Occipital lobe (tissue), 3 donors: Measurements from ENCODE around the gene VTI1A. TPM values are rescaled to one million over a fixed set of nuclear protein-coding genes. Genes with fewer than 3 reads are reported as not detected.
"Not testable (repeated sequence)": the region's sequence is repeated elsewhere in the genome, so short reads cannot be mapped to it uniquely, and the experiment has no call there.

Experiments used
- DNase-seq: peaks from one replicate; lab custom pipeline; 2025; lab: John Stamatoyannopoulos, UW
- small RNA-seq: library from RNA; depleted of rRNA; stranded (forward); fragments of <200 nt; gene quantifications from one replicate; pipeline ENCODE3, GENCODE V24; 2014
- total RNA-seq: library from RNA; depleted of rRNA; stranded (reverse); fragments of >200 nt; gene quantifications from one replicate; pipeline ENCODE4 v1.2.3, GENCODE V29; 2014

VTI1A gene
- total RNA-seq, 1 donor from 2014 or later, result 70.0 TPM

- DNase-seq, result no peak
These were observed 404.7 kb downstream of the VTI1A start for GRCh38 chr10:112851588-112852211.

- DNase-seq, result no peak
These were observed 405.3 kb downstream of the VTI1A start for GRCh38 chr10:112852306-112852705.

- DNase-seq, result no peak
These were observed 408.1 kb downstream of the VTI1A start for GRCh38 chr10:112855134-112855533.

- DNase-seq, result no peak
These were observed 410.5 kb downstream of the VTI1A start for GRCh38 chr10:112857493-112857892.

- no peak for DNase-seq
These were observed 412.1 kb downstream of the VTI1A start for GRCh38 chr10:112858986-112859651.

GRCh38 chr10:112859793-112860192 is 412.8 kb downstream of the VTI1A start:
- no peak for DNase-seq

- not testable (repeated sequence) for DNase-seq
These were observed 416.4 kb downstream of the VTI1A start for GRCh38 chr10:112863461-112863860.

Small RNA genes lying within 50 kb of the gene (small RNA-seq; reads per million reads assigned to genes)
- not detected for gene AC022018.1
- not detected for gene MIR4295

Other genes with a start within 250 kb of the VTI1A start
- 0.16 TPM for gene TECTB, start 163.8 kb upstream of the VTI1A start, total RNA-seq
- 3.0 TPM for gene ACSL5, start 73.1 kb upstream of the VTI1A start, total RNA-seq
- 28.4 TPM for gene ZDHHC6, start 301 bp upstream of the VTI1A start, total RNA-seq